ENCODE results near the gene TBC1D4. TPM values are rescaled to one million over a fixed set of nuclear protein-coding genes. Genes with fewer than 3 reads are reported as not detected.

Gene TBC1D4
- total RNA-seq, 6 experiments from 2014 or later, result 7.7 to 18.6 (median 10.3) TPM

DNA sequence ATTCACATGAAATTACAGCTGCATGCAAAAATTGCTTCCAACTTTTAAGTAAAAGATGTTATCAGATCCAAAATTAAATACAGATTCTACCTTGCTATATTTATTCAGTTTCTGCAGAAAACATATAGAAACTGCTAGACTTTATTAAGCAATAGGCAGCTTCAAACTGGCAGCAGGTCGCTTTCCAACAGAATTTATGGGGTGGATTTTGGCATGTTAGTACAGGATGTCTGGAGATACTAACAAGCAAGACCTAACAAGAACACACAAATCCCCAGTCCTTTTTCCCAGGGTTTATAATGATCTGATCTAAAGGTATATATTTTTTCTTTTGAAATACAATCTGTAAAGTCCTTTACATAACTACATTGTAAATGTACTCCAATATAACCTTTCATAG, 27.5 kb downstream of the TBC1D4 start:
- no peaks in the 10 kb centered on the region for H3K36me3 ChIP-seq
- no peak for TF ChIP-seq POLR2A (IDR thresholded peaks at IDR 0.05)
- TF ChIP-seq, protein P1, sequence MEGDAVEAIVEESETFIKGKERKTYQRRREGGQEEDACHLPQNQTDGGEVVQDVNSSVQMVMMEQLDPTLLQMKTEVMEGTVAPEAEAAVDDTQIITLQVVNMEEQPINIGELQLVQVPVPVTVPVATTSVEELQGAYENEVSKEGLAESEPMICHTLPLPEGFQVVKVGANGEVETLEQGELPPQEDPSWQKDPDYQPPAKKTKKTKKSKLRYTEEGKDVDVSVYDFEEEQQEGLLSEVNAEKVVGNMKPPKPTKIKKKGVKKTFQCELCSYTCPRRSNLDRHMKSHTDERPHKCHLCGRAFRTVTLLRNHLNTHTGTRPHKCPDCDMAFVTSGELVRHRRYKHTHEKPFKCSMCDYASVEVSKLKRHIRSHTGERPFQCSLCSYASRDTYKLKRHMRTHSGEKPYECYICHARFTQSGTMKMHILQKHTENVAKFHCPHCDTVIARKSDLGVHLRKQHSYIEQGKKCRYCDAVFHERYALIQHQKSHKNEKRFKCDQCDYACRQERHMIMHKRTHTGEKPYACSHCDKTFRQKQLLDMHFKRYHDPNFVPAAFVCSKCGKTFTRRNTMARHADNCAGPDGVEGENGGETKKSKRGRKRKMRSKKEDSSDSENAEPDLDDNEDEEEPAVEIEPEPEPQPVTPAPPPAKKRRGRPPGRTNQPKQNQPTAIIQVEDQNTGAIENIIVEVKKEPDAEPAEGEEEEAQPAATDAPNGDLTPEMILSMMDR (IDR thresholded peaks at IDR 0.05), result no peak
- no peaks in the 10 kb centered on the region for H3K27me3 ChIP-seq
- H3K9me3 ChIP-seq, result no peaks in the 10 kb centered on the region
- no peak overlapping the region for H3K4me3 ChIP-seq
- WGBS (ENCODE audit: insufficient coverage, low coverage, low lambda C conversion rate, missing lambda C conversion rate), result 91% methylated on average over 1 of the region's 1 CpG
- intact Hi-C loops (cut with DNase I), result no loop called here
- DNase-seq (no peak), ATAC-seq (no peak)
- H3K4me1 ChIP-seq, result peaks cover 3 to 9% (median 4%) of the 10 kb centered on the region in 4 donors
- H3K27ac ChIP-seq, result no peak overlapping the region

DNA sequence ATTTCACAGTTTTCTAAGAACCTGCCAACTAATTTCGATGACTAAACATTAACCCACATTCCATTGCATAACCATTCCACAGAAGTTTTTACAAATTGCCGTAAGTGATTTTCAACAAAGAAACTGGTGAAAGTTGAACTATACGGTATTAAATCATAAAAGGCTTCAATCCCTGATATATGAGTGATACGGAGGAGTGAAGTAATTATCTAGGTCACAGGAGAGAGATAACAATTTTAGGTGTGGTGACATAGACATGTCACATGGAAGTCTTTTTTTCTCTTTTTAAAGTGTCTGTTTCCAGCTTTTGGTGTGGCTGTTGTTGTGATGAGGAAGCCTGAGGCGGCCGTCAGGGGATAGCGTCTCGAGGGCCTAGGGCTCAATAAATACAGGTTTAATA, 29.4 kb downstream of the TBC1D4 start:
- Histone ChIP-seq H3K27me3 (no peaks in the 10 kb centered on the region), H3K4me3 (peak overlapping the region; percentile 4 to 31 (median 27)), H3K27ac (peak overlapping the region in 2 of 3 donors; percentile 72 to 79), H3K9me3 (no peaks in the 10 kb centered on the region), H3K4me1 (peaks cover 0 to 7% (median 1%) of the 10 kb centered on the region in 4 donors), H3K36me3 (no peaks in the 10 kb centered on the region)
- peak; percentile 73 to 92 (median 86) for ATAC-seq
- DNase-seq, result peak in 1 of 3 donors; percentile 57
- TF ChIP-seq POLR2A (IDR thresholded peaks at IDR 0.05), result no peak
- intact Hi-C loops (cut with DNase I), result no loop called here
- 31% methylated on average over 8 of the region's 8 CpGs for WGBS (ENCODE audit: insufficient coverage, low coverage, low lambda C conversion rate, missing lambda C conversion rate)

DNA sequence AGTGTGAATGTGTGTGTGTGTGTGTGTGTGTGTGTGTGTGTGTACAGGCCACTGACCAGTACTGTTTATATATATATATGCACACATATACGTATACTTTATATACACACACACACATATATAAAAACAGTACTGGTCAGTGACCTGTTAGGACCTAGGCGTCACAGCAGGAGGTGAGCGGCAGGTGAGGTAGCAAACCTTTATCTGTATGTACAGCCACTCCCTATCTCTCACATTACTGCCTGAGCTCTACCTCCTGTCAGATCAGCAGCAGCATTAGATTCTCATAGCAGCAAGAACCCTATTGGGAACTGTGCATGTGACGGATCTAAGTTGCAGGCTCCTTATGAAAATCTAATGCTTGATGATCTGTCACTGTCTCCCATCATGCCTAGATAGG, 34.5 kb downstream of the TBC1D4 start:
- H3K27me3 ChIP-seq, result no peaks in the 10 kb centered on the region
- 97% methylated on average over 3 of the region's 4 CpGs for WGBS (ENCODE audit: insufficient coverage, low coverage, low lambda C conversion rate, missing lambda C conversion rate)
- H3K9me3 ChIP-seq, result no peaks in the 10 kb centered on the region
- no peak overlapping the region for H3K27ac ChIP-seq
- intact Hi-C loops (cut with DNase I), result no loop called here
- no peaks in the 10 kb centered on the region for H3K36me3 ChIP-seq
- H3K4me1 ChIP-seq, result peaks cover 0 to 27% (median 4%) of the 10 kb centered on the region in 4 donors
- no peak overlapping the region for H3K4me3 ChIP-seq
- DNase-seq (no peak), ATAC-seq (no peak)
- TF ChIP-seq POLR2A (IDR thresholded peaks at IDR 0.05), result no peak
- TF ChIP-seq, protein P1 (IDR thresholded peaks at IDR 0.05), result no peak

DNA sequence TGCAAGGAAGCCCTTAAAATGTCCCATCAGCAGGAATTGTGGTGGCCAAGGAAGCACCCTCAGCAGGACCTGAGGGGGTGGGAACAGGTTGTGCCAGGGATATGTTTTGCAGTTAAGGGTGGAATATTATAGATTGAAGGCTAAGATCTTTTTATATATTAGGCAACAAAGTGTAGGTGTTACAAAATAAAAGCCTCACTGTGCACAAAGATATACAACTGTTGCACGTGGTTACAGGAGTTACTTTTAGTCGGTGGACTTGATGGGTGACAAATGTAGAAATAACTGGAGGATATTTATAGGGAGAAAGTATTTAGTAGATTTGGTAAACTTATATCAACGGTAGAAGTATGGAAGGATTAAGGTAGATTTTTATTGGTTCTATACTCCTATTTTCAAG, 35.1 kb downstream of the TBC1D4 start:
- 88% methylated on average over 3 of the region's 3 CpGs for WGBS (ENCODE audit: insufficient coverage, low coverage, low lambda C conversion rate, missing lambda C conversion rate)
- H3K9me3 ChIP-seq, result no peaks in the 10 kb centered on the region
- no peaks in the 10 kb centered on the region for H3K36me3 ChIP-seq
- TF ChIP-seq POLR2A (IDR thresholded peaks at IDR 0.05), result no peak
- TF ChIP-seq, protein P1 (IDR thresholded peaks at IDR 0.05), result no peak
- ATAC-seq (no peak), DNase-seq (no peak)
- peak overlapping the region in 2 of 3 donors; percentile 13 to 52 for H3K27ac ChIP-seq
- H3K27me3 ChIP-seq, result no peaks in the 10 kb centered on the region
- H3K4me1 ChIP-seq, result peaks cover 0 to 27% (median 3%) of the 10 kb centered on the region in 4 donors
- no peak overlapping the region for H3K4me3 ChIP-seq
- intact Hi-C loops (cut with DNase I), result no loop called here

DNA sequence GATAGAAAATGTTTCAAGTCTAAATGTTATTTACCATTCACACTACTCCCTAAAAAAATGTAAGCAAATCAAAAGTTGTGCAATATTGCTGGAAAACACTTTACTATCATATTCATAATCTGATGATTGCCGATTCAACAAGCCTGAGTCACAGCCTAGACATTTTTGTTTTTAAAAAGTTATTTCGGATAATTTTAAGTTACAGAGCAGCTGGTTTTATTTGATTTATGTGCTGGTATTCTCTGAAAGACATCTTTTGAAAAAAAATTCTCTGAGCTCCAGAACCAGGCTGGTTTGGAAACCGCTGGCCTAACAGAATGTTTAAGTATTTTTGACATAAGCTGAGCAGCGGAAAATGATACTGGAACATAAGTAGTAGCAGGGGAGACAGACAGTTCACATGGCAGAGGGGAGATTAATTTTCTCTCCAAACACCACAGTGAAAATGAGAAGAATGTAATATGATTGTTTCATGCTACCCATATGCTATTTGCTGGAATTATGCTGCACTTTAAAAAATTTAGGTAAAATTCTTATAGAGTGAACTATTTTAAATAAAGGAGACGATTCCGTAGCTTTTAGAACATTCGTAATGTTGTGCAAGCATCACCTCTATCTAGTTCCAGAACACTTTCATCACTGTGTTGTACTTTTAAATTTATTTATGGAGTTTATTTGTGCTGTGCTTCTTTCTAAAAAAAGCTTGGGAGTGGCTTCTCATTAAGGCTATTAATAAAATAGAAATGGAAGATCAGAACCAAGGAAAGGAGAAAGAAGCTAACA, 36.1 kb downstream of the TBC1D4 start:
- Histone ChIP-seq H3K4me1 (peaks cover 0 to 28% (median 3%) of the 10 kb centered on the region in 4 donors), H3K36me3 (no peaks in the 10 kb centered on the region), H3K27ac (peak overlapping the region; percentile 13 to 52 (median 20)), H3K27me3 (no peaks in the 10 kb centered on the region), H3K9me3 (no peaks in the 10 kb centered on the region), H3K4me3 (peak overlapping the region in 1 of 3 donors; percentile 14)
- ATAC-seq (peak; percentile 31 to 64 (median 48)), DNase-seq (no peak)
- intact Hi-C loops (cut with DNase I), result no loop called here
- 24% methylated on average over 7 of the region's 7 CpGs for WGBS (ENCODE audit: insufficient coverage, low coverage, low lambda C conversion rate, missing lambda C conversion rate)
- TF ChIP-seq, protein P1 (IDR thresholded peaks at IDR 0.05), result no peak
- TF ChIP-seq POLR2A (IDR thresholded peaks at IDR 0.05), result no peak

Data from right lobe of liver (tissue), 6 donors.